Suppressor macrophage treated with lipopolysaccharide for 1 hour (primary cell): ENCODE data around the gene IL1RAPL2.
"Not testable (repeated sequence)": the region's sequence is repeated elsewhere in the genome, so short reads cannot be mapped to it uniquely, and the experiment has no call there.

Source experiments
- DNase-seq, 3 donors: peaks; one replicate each; pipeline ENCODE4 v3.0.0-alpha.2; 2020 to 2022

Gene IL1RAPL2

DNA sequence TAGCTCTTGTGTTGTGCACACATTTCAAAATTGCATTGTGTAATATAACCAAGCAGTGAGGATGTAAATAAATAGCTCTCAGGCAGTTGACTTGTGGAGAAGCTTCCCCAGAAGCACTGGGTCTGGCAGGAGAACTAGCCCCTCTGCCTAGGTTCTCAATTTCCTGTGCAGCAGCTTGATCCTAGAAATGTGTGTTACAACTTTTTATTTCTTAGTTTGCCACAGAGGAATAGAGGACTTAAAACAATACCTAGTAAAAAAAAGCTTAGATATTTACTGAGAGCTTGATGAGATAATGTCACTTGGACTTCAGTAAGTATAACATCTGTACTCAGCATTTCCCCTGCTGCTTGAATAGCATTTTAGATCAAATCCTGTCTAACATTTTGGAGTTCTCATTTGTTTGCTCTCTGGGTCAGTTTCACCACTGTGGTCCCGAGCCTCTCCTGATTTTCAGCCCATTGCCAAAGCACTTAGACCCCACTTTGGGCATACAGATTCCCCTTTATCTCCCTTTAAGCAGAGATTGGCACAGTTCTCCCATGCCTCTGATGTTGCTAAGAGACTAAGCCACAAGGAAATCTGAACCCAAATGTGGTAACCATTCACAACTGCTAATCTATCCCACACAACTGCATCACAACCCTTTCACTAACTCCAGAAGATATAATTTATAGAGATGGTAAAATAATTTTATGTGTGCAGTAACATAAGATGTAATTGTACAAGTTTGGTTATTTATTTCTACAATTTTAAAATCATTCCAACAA, 1158.2 kb downstream of the IL1RAPL2 start:
- no peak for DNase-seq

DNA sequence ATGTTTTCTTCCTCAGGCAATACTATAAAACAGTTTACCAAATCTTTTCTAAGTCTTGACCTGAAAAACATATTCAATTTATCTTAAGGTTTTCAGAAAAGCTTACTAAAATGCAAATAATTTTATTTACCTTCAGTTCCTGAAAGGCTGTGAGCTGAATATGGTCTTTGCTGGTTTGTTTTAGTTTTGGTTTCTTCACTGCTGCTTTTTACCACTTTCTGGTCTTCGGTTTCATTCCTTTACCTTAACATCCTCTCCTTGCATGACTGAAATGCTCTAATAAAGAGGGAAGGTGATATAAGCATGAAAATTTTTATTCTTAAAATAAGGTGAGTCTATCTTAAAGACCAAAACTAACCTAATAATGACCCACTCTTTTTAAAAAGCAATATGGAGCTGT, 1159.2 kb downstream of the IL1RAPL2 start:
- no peak for DNase-seq

DNA sequence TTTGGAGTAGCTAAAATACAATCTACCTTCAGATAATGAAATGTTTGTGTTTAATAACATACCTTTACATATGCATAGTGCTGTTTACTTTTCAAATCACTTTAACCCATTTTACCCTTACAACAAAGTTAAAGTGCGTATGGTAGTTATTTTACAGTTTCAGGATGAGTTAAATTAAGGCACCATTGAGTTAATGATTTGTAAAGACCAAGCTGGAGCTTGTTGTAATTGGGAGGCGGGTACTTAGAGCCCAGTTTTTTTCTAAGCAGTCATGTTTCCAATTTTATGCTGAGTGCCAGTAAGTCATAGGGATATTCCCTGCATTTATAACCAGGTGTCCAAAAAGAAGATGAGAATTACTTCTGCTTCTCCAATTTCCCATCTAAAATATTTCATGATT, 1172.2 kb downstream of the IL1RAPL2 start:
- DNase-seq: no peak

DNA sequence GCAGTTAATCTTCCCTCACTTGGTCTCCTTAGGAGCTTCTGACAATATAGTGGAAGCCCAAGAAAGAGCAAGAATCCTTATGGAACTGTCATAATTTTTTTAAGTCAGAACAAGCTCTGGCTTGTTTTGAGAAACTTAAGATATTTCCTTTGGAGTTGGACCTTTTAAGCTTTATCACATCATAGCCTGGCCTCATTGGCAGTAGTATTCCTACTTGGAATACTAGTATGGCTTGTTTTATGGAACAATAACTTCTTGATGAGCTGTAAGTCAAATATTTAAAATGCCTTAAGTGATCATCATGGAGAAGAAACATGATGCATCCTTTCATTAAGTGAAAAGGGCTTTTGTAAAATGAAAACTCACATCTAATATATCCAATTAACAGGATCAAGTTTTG, 1178.3 kb downstream of the IL1RAPL2 start:
- DNase-seq: no peak

DNA sequence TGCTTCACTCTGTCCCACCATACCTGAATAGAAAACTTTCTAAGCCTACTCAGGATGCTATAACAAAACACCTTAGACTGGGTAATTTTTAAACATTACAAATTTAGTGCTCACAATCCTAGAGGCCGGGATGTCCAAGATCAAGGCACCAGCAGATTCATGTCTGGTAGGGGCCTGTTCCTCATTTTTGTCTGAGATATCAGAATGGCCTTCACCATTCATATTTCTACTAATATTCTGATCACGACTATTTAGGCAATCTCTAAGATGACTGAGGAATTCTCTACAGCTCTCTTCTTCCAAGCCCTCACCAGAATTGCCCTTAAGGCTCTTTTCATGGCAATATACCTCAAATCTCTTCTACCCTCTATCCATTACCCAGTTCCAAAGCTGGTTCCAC, 1178.9 kb downstream of the IL1RAPL2 start:
- no peak for DNase-seq

DNA sequence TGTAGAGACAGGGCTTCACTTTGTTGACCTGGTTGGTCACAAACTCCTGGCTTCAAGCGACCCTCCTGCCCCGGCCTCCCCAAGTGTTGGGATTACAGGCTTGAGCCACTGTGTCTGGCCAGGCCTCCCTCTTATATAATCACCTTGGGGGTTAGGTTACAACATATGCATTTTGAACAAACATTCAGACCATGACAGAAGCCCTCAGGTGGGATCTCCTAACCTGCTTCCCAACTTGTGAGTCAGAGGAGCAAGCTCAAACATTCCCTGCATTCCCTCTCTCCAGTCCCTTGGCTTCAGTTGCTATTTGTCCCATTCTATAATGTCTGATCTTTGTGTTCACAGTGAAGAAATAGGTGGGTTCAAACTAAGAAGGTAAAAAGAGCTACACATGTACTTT, 1179.9 kb downstream of the IL1RAPL2 start:
- DNase-seq: no peak

DNA sequence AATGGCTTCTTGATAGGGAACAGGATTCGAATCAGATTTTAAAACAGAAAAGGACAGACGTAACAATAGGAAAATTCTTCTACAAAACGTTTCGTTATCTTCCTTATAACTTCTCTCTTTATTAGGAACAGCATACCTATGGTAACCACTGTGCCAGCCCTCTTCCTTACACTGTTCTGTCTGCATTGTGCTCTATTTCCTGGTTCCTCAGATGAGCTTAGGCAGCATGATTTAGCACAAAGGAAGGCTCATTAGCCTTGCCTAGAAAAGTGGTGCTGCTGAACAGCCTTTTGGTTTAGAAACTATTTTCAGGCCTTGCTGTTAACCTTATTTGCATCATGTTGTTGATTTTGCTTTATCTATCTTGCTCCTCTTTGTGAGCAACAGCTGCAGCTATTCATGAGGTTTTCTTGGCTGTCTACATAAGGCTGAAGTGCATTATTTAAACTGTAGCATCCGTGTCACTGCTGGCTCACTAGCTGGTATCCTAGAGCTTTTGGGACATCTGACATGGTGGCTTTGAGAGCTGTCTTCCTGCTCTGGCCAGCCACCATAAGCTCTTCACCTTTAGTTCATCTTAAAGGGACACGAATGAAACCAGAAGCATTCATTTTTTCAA, 1186.4 kb downstream of the IL1RAPL2 start:
- no peak for DNase-seq

DNA sequence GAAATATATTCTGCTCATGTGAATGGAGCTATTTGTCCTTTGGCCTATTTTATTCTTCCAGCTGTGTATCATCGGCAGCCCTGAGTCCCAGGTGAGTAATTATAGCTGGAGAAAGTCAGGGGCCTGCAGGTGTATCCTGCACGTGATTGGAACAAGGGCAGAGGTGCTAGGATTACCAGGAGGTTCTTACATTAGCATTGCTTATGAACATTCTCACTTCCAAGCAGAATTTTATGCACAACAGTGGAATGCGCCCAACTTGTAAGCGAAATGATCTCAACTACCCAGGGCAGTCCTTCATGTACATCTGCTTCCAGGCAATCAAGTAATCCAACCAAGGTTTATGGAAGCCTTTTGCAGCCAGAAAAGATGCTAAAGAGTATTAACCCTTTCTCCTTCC, 1187.4 kb downstream of the IL1RAPL2 start:
- no peak for DNase-seq

DNA sequence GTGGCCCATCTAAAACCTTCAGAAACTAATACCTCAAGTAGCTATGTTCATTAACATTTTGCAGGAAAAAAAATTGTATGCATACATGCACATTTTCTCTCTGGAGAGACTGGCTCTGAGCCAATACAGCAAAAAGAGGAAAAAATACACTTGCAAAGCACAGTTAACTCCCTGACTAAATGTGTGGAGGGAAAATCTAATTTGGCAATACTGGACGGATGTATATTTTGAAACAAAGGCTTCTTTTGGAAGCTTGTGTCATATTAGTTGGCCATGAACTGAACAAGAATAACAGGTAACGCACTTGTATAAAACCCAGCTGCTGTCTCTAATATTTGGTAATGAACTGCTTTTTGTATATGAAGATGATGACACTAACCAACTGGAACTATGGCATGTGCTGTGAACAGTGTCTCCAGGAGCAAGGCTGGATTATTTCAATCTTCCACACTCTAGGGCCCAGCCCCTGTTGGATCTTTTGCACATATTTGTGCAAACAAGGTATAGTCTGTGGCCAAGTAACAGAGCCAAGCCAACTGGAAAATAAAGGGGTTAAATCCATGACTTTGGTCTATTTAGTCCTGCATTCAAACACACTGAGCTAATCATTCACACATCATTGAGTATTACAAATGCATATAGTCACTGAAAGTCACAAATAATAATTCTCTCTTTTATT, 1188.4 kb downstream of the IL1RAPL2 start:
- no peak for DNase-seq

DNA sequence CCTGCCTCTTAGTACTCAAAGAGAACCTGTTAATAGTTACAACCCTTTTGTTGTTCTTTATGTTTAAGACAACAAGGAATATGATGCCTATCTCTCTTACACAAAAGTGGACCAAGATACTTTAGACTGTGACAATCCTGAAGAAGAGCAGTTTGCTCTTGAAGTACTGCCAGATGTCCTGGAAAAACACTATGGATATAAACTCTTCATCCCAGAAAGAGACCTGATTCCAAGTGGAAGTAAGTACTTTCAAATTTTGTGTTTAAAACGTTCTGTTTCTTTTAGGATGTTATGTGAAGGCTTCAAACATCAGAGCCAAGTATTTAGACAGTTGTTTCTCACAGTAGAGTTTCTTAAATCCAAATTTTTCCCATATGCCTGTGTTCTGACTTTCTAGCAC, 1189.1 kb downstream of the IL1RAPL2 start:
- no peak for DNase-seq

DNA sequence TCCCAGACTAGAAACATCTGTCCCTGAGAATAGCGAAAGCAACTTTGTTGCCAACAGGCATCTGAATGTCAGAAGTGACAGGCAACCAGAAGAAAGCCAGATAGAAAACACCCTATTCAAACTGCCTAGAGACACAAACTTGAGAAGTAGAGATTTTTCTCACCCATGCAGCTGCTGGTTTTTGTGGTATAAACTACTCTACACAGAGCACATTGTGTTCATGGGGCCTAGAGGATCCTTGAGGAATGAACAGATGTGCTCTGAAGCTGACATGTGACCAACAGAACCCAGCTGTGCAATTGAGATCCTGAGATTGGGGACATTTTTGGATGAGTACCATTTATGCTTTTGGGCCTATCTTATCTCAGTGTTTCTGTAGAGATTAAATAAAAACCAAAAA, 1192.8 kb downstream of the IL1RAPL2 start:
- DNase-seq: no peak

DNA sequence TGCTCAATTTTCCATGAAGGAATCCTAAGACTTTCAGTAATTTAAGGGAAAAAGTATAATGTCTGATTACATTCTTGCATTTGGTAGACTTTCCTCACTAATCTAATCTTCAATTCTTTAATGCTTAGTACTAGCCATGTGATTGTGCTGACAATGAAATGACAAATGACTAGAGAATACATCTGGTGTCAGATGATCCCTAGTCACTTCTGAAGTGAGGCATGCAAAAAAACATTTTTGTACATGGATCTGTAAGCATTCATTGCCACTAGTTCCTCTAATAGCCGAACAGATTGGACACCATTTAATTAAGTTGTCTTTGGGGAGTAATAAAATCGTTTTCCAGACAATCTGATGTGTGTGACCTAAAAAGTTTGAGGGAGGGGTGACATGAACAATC, 1193.6 kb downstream of the IL1RAPL2 start:
- no peak for DNase-seq

DNA sequence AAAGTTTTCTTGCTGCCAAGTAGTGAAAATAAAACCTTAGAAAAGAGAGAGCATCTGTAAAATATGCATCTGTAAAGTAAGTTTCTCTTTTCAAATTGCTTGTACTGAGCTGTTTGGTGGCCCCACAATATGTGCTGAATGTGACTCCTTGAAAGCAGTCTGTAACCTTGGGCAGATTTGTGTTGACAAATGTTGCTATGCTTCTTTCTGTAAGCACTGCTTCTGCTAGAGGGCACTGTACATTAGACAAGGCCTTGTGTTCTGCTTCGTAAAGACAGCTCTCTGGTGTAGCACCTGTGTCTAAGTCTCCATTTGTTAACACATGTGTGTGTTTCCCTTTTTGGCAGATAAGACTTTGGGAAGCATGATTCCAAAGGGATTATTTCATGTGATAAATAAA, 1199.7 kb downstream of the IL1RAPL2 start:
- DNase-seq: no peak

DNA sequence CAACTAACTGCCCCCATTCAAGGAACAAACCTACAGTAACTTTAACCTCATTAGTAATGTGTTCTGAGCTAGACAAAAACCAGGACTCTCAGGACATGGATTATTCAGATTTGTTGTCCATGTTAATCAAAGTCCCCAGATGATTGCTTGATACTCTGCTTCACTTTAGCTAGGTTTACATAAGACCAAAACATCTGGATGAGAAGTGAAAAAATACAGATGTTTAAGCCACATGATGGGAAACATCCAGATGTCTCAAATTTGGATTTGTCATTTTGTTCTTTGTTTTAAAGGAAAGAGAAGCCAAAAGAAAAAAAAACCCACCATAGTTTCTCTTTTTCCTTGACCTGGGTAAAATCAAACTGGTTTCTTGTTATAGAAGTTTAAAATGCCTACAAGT, 1207.8 kb downstream of the IL1RAPL2 start:
- no peak for DNase-seq

DNA sequence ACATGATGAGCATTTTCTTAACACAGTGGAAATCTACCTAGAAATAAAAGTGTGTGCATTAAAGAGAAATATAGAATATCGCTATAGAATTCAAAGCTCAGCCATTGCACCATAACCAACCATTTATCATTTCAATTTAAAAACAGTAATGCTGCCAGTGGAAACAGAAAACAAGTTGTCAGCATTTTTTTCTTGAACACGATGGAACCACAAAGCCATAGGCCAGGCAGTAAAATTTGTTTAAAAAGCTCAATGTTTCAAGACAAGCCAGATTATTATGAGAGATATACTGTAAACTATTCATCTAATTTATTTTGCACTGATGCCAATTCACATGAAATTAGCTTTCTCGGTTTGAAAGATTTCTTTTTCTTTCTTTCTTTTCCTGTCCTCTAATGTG, 1209.7 kb downstream of the IL1RAPL2 start:
- no peak for DNase-seq

DNA sequence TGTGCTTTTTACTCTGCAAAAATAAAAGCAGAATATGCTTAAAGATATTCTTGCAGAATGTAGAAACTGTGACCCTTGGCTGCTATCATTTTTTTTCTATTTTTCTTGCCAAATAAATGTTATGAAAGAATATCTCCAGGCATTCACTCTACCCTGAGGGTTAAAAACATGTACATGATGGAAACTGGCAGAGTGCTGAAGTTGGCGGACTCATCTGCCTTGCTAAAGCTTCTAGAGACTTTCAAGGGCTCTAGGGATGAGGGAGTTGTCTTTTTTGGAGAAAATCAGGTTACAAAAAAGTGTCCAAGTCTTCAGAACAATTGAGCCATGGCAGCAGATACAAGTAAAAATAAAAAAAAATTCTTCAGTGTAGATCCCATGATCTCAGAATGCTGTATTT, 1215.8 kb downstream of the IL1RAPL2 start:
- DNase-seq: no peak

DNA sequence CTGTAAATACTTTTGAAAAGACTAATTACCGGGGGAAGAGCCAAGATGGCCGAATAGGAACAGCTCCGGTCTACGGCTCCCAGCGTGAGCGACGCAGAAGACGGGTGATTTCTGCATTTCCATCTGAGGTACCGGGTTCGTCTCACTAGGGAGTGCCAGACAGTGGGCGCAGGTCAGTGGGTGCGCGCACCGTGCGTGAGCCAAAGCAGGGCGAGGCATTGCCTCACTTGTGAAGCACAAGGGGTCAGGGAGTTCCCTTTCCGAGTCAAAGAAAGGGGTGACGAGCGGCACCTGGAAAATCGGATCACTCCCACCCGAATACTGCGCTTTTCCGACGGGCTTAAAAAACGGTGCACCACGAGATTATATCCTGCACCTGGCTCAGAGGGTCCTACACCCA, 1230.9 kb downstream of the IL1RAPL2 start:
- not testable (repeated sequence) for DNase-seq

DNA sequence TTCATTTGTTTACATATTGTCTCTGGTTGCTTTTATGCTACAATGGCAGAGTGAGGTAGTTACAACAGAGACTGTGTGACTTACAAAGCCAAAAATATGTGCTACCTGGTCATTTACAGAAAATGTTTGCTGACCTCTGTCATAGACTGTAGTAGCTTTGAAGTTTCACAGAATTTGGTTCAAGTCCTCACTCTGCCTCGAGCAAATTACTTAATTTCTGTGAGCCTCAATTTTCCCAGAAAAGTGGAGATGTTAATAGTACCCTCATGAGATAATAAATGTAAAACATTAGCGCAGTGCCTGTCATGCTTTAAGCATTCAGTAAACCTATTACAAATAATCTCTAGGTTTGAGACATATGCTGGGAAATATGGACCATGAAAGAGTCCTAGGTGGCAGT, 1237.9 kb downstream of the IL1RAPL2 start:
- DNase-seq: no peak

DNA sequence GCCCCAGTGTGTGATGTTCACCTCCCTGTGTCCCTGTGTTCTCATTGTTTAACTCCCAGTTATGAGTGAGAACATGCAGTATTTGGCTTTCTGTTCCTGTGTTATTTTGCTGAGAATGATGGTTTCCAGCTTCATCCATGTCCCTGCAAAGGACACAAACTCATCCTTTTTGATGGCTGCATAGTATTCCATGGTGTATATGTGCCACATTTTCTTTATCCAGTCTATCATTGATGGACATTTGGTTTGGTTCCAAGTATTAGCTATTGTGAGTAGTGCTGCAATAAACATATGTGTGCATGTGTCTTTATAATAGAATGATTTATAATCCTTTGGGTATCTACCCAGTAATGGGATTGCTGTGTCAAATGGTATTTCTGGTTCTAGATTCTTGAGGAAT, 1239.7 kb downstream of the IL1RAPL2 start:
- not testable (repeated sequence) for DNase-seq

DNA sequence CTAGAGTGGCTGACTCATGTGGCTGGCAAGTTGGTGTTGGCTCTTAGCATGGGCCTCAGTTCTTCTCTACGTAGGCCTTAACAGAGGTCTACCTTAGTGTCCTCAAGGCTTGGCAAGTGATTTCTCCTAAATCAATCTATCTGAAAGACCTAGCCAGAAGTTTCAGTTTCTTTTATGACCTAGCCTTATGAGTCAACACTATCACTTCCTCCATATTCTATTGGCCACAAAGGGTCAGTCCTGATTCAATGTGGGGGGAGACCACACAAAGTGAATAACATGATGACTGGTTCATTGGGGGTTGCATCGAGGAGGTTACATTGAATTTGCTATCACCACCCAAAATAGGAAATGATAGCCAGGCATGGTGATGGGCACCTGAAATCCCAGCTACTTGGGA, 1250.5 kb downstream of the IL1RAPL2 start:
- no peak for DNase-seq
